ENCODE measurements around the gene SORL1. TPM values are rescaled to one million over a fixed set of nuclear protein-coding genes. Genes with fewer than 3 reads are reported as not detected.

The SORL1 gene
- total RNA-seq, 1 experiment from 2014 or later, result 6.1 TPM

DNA sequence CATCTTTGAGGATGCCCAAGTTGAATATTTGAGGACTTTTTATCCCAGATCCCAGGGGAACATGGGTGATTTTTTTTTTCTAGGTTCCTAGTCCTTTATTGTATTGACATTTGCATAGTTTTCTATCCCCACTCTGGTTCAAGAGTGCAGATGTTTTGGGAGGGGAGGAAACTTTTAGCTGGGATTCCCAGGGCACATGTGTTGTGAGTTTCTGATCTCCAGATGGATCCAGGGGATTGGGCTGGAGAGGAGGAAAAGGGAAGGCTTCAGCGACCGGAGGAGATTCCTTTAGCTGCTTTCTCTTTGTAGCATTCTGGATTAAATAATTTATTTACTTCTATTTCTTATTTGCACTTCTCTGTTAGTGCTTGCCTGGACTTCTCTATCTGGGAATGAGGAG, 15.4 kb downstream of the SORL1 start:
- intact Hi-C loops (cut with micrococcal nuclease; ENCODE audit: unreplicated experiment), result loop anchor here (10.0 kb wide), 2 partner anchors 87 to 143 kb away; no protein-coding TSS in a partner anchor
- DNase-seq, result no peak
- H3K27ac Mint-ChIP-seq (ENCODE audit: unreplicated experiment), result no peak overlapping the region
- TF ChIP-seq, protein P1, sequence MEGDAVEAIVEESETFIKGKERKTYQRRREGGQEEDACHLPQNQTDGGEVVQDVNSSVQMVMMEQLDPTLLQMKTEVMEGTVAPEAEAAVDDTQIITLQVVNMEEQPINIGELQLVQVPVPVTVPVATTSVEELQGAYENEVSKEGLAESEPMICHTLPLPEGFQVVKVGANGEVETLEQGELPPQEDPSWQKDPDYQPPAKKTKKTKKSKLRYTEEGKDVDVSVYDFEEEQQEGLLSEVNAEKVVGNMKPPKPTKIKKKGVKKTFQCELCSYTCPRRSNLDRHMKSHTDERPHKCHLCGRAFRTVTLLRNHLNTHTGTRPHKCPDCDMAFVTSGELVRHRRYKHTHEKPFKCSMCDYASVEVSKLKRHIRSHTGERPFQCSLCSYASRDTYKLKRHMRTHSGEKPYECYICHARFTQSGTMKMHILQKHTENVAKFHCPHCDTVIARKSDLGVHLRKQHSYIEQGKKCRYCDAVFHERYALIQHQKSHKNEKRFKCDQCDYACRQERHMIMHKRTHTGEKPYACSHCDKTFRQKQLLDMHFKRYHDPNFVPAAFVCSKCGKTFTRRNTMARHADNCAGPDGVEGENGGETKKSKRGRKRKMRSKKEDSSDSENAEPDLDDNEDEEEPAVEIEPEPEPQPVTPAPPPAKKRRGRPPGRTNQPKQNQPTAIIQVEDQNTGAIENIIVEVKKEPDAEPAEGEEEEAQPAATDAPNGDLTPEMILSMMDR (IDR thresholded peaks at IDR 0.05; ENCODE audit: unreplicated experiment), result no peak
- no TSS peak for BruUV-seq (replicated peaks)
- no peaks in the 10 kb centered on the region for H3K36me3 Mint-ChIP-seq (ENCODE audit: insufficient read depth, unreplicated experiment)
- H3K9me3 Mint-ChIP-seq (ENCODE audit: low read depth, unreplicated experiment), result no peaks in the 10 kb centered on the region
- no peak overlapping the region for H3K4me3 Mint-ChIP-seq (ENCODE audit: low read depth, unreplicated experiment)
- peaks cover 19% of the 10 kb centered on the region for H3K4me1 Mint-ChIP-seq (ENCODE audit: low read depth, unreplicated experiment)
- no peaks in the 10 kb centered on the region for H3K27me3 Mint-ChIP-seq (ENCODE audit: unreplicated experiment)
- CTCF ChIA-PET, result interaction anchor here (0.7 kb wide), 1 partner anchor 84 kb away, joined by 4 read pairs; no protein-coding TSS in a partner anchor

DNA sequence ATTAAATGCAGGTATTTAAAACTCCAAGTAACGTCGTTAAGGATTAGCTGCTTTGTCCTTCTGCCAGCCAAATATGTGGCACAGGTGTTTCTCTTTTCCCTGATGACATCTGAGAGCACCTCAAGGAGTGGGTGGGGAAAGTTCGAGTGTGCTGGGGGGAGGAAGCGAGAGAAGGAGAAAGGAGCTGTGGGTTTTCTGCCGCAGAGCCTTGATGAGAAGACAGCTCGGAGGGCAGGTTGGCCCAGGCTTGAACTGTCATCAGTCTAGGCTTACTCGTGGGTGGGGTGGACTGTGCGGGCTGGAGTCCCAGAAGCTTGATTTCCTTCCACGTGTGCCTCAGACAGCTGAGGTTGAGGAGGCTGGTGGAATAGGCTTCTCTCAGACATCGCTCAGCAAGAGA, 15.9 kb downstream of the SORL1 start:
- DNase-seq, result no peak
- no peaks in the 10 kb centered on the region for H3K27me3 Mint-ChIP-seq (ENCODE audit: unreplicated experiment)
- H3K4me3 Mint-ChIP-seq (ENCODE audit: low read depth, unreplicated experiment), result no peak overlapping the region
- no peaks in the 10 kb centered on the region for H3K36me3 Mint-ChIP-seq (ENCODE audit: insufficient read depth, unreplicated experiment)
- H3K27ac Mint-ChIP-seq (ENCODE audit: unreplicated experiment), result no peak overlapping the region
- TF ChIP-seq, protein P1 (IDR thresholded peaks at IDR 0.05; ENCODE audit: unreplicated experiment), result no peak
- no TSS peak for BruUV-seq (replicated peaks)
- CTCF ChIA-PET, result no interaction called here
- H3K9me3 Mint-ChIP-seq (ENCODE audit: low read depth, unreplicated experiment), result no peaks in the 10 kb centered on the region
- peaks cover 19% of the 10 kb centered on the region for H3K4me1 Mint-ChIP-seq (ENCODE audit: low read depth, unreplicated experiment)
- intact Hi-C loops (cut with micrococcal nuclease; ENCODE audit: unreplicated experiment), result loop anchor here (10.0 kb wide), 2 partner anchors 87 to 143 kb away; no protein-coding TSS in a partner anchor

DNA sequence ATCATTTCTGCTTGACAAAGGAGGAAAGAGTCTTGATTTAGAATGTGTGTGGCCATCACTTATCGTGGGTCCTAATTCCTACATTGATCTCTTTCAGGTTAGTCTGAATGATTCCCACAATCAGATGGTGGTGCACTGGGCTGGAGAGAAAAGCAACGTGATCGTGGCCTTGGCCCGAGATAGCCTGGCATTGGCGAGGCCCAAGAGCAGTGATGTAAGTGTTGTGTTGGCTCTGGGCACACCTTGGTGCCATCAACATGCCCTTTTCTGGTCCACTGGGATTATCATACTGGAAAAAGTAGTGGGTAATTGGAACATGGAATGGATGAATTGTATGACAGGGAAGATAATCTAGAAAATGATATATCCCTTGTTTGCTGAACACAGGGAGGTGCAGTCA, 17.8 kb downstream of the SORL1 start:
- no peak for DNase-seq
- intact Hi-C loops (cut with micrococcal nuclease; ENCODE audit: unreplicated experiment), result loop anchor here (10.0 kb wide), 2 partner anchors 85 to 145 kb away; no protein-coding TSS in a partner anchor
- Mint-ChIP-seq H3K4me1 (ENCODE audit: low read depth, unreplicated experiment) (peaks cover 17% of the 10 kb centered on the region), H3K36me3 (ENCODE audit: insufficient read depth, unreplicated experiment) (no peaks in the 10 kb centered on the region), H3K27ac (ENCODE audit: unreplicated experiment) (no peak overlapping the region), H3K4me3 (ENCODE audit: low read depth, unreplicated experiment) (no peak overlapping the region), H3K9me3 (ENCODE audit: low read depth, unreplicated experiment) (no peaks in the 10 kb centered on the region), H3K27me3 (ENCODE audit: unreplicated experiment) (no peaks in the 10 kb centered on the region)
- no TSS peak for BruUV-seq (replicated peaks)
- CTCF ChIA-PET, result no interaction called here
- TF ChIP-seq, protein P1 (IDR thresholded peaks at IDR 0.05; ENCODE audit: unreplicated experiment), result no peak

DNA sequence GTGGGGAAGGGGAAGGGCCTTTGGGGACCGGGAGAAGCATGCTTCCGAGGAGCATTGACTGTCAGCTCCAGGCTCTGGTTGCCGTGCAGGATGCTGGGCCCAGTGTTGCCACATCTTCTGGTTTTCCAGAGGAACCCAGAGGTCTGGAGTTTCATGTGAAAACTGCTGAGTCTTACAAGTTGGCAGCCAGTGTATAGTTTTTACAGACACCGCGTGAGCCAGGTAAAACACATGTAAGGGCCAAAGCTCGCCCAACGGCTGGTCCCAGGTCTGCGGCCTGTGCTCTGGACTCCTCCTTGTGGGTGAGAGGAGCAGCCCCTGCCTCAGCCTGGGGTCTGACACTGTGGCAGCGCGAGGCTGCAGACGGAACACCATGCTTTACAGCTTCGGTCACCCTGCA, 19.1 kb downstream of the SORL1 start:
- Mint-ChIP-seq H3K27ac (ENCODE audit: unreplicated experiment) (no peak overlapping the region), H3K9me3 (ENCODE audit: low read depth, unreplicated experiment) (no peaks in the 10 kb centered on the region), H3K4me3 (ENCODE audit: low read depth, unreplicated experiment) (no peak overlapping the region), H3K27me3 (ENCODE audit: unreplicated experiment) (no peaks in the 10 kb centered on the region), H3K4me1 (ENCODE audit: low read depth, unreplicated experiment) (peaks cover 4% of the 10 kb centered on the region), H3K36me3 (ENCODE audit: insufficient read depth, unreplicated experiment) (no peaks in the 10 kb centered on the region)
- no TSS peak for BruUV-seq (replicated peaks)
- intact Hi-C loops (cut with micrococcal nuclease; ENCODE audit: unreplicated experiment), result no loop called here
- CTCF ChIA-PET, result no interaction called here
- TF ChIP-seq, protein P1 (IDR thresholded peaks at IDR 0.05; ENCODE audit: unreplicated experiment), result no peak
- no peak for DNase-seq

Data from Calu3 (cell line).